GM12878 (cell line): ENCODE data around the gene SLC4A8. TPM values are rescaled to one million over a fixed set of nuclear protein-coding genes. Genes with fewer than 3 reads are reported as not detected.

Experiments used
- ATAC-seq: fragments of 200-7000 bp; cut with Tn5 transposase; 3 replicates; pipeline ENCODE4 v1.9.1; 2020; ENCODE audit warnings: mild to moderate bottlenecking, moderate library complexity
- BruUV-seq: library from RNA; stranded (reverse); fragments of 400-500 nt; replicated peaks from 2 replicates; lab custom pipeline; 2021; lab: Mats Ljungman, UMichigan
- CTCF ChIA-PET: fragments of 300-600 bp; sonication (Branson Sonifier 250); formaldehyde crosslinking; extraction: SDS; loops from one replicate; lab custom pipeline; 2021; ENCODE audit warnings: inconsistent platforms; lab: Yijun Ruan, JAX
- POLR2A ChIA-PET: fragments of 350-600 bp; formaldehyde crosslinking; extraction: SDS; loops from one replicate; lab custom pipeline; 2021; ENCODE audit warnings: inconsistent platforms; lab: Charles Lee
- RAD21 ChIA-PET: fragments of 300-600 bp; sonication (Branson Sonifier 250); formaldehyde crosslinking; loops from one replicate; lab custom pipeline; 2023; ENCODE audit warnings: antibody characterized with exemption; ENCODE audit not compliant: unreplicated experiment; lab: Charles Lee
- SMC1A ChIA-PET: fragments of 300-600 bp; sonication (Branson Sonifier 250); formaldehyde crosslinking; loops from one replicate; lab custom pipeline; 2023; ENCODE audit not compliant: unreplicated experiment, uncharacterized antibody; lab: Charles Lee
- DNase-seq: peaks from one replicate; pipeline ENCODE4 v3.0.0-alpha.2; 2011; ENCODE audit warnings: low read depth, low spot score
- FAIRE-seq: peaks from 3 replicates; lab custom pipeline; 2011; peaks lifted over from hg19 to GRCh38; lab: Jason Lieb, UNC
- H2AFZ ChIP-seq: 2 replicates; pipeline ENCODE4 v1.6.0; 2011; ENCODE audit warnings: low read depth, low read length, control low read depth; ENCODE audit not compliant: control insufficient read depth
- H3K27ac ChIP-seq: 2 replicates; pipeline ENCODE4 v1.5.1; 2011; ENCODE audit warnings: control low read depth; ENCODE audit not compliant: control insufficient read depth, insufficient read depth
- H3K27me3 ChIP-seq, 2 experiments: replicated peaks in 1 of 2; 2 replicates each; pipeline versions ENCODE4 v1.6.0 to v1.6.1; 2011; ENCODE audit warnings: low read length in 1 of 2; ENCODE audit not compliant: control insufficient read depth in 2 of 2, insufficient read depth in 2 of 2
- H3K36me3 ChIP-seq, 2 experiments: 2 replicates each; pipeline ENCODE4 v1.5.1; 2011; ENCODE audit warnings: low read length in 1 of 2; ENCODE audit not compliant: control insufficient read depth in 2 of 2, insufficient read depth in 2 of 2
- H3K4me1 ChIP-seq: 2 replicates; pipeline ENCODE4 v1.6.1; 2011; ENCODE audit warnings: mild to moderate bottlenecking, low read length, moderate library complexity, mixed read lengths; ENCODE audit not compliant: control insufficient read depth, insufficient read depth
- H3K4me2 ChIP-seq: 2 replicates; pipeline ENCODE4 v1.6.0; 2011; ENCODE audit warnings: control low read depth; ENCODE audit not compliant: control insufficient read depth, insufficient read depth
- H3K4me3 ChIP-seq: fragments of 200-600 bp; sonication (generic); 2 replicates; pipeline ENCODE4 v1.5.1; 2016
- H3K79me2 ChIP-seq: 2 replicates; pipeline ENCODE4 v1.6.0; 2011; ENCODE audit warnings: low read length; ENCODE audit not compliant: control insufficient read depth, insufficient read depth
- H3K9ac ChIP-seq: 2 replicates; pipeline ENCODE4 v1.8.0; 2011; ENCODE audit warnings: low read length, control low read depth, mixed read lengths; ENCODE audit not compliant: control insufficient read depth, insufficient read depth
- H3K9me3 ChIP-seq: replicated peaks from 3 replicates; pipeline ENCODE4 v1.5.1; 2011; ENCODE audit warnings: mild to moderate bottlenecking, low read length; ENCODE audit not compliant: control insufficient read depth, insufficient read depth
- H4K20me1 ChIP-seq: 2 replicates; pipeline ENCODE4 v1.6.0; 2011; ENCODE audit not compliant: control insufficient read depth, insufficient read depth
- CBX5 ChIP-seq: sonication (generic); IDR thresholded peaks from 2 replicates; pipeline ENCODE4 v1.6.1; 2016; ENCODE audit warnings: low read depth, moderate library complexity, mild to moderate bottlenecking, inconsistent platforms
- KDM1A ChIP-seq: fragments of 200-600 bp; sonication (generic); IDR thresholded peaks from 2 replicates; pipeline ENCODE4 v1.6.1; 2016; ENCODE audit warnings: borderline replicate concordance
- NBN ChIP-seq: fragments of 450-650 bp; IDR thresholded peaks from 2 replicates; pipeline ENCODE4 v1.6.1; 2016
- NFXL1 ChIP-seq: fragments of 450-650 bp; IDR thresholded peaks from 2 replicates; pipeline ENCODE4 v1.6.1; 2017; ENCODE audit warnings: antibody characterized with exemption, mild to moderate bottlenecking, borderline replicate concordance
- NR2C1 ChIP-seq: fragments of 450-650 bp; IDR thresholded peaks from 2 replicates; pipeline ENCODE4 v1.6.1; 2017; ENCODE audit warnings: antibody characterized with exemption, mild to moderate bottlenecking, moderate library complexity
- POLR2A ChIP-seq: IDR thresholded peaks from 2 replicates; pipeline ENCODE4 v1.6.1; 2011; ENCODE audit warnings: low read depth, mild to moderate bottlenecking, low read length
- POLR2AphosphoS2 ChIP-seq: IDR thresholded peaks from 2 replicates; pipeline ENCODE4 v1.6.1; 2011; ENCODE audit warnings: low read depth, mild to moderate bottlenecking, low read length, improper control_type of control experiment, moderate library complexity
- YBX1 ChIP-seq: fragments of 450-650 bp; IDR thresholded peaks from 2 replicates; pipeline ENCODE4 v1.6.1; 2016; ENCODE audit warnings: antibody characterized with exemption
- WGBS: methylation state at CpG from one replicate; pipeline ENCODE4 v1.1.6; 2016; ENCODE audit warnings: low lambda C conversion rate; ENCODE audit not compliant: insufficient replicate concordance, insufficient coverage; ENCODE audit errors: missing lambda C conversion rate; 5-methylcytosine and 5-hydroxymethylcytosine counted together
- in situ Hi-C: fragments of 300-500 bp; cut with MboI; formaldehyde crosslinking; loops from 9 replicates; pipeline ENCODE4 v1.14.3; 2018; ENCODE audit warnings: mixed read lengths
- intact Hi-C: fragments of 100-400 bp; cut with micrococcal nuclease; formaldehyde crosslinking; loops from one replicate; pipeline ENCODE4 v1.14.2; 2022; ENCODE audit not compliant: unreplicated experiment
- polyA plus RNA-seq, 11 experiments: library from polyadenylated mRNA; depleted of rRNA in 4 of 11; unstranded in 6 of 11; stranded (reverse) in 5 of 11; fragments of >200 nt; fragmentation: Nextera tagmentation in 4 of 11; fragmentation: Illumina TruSeq in 1 of 11; extraction: Ambion mirVana in 4 of 11; extraction: Trizol in 1 of 11; gene quantifications; 1 replicate in 1 of 11; 2 replicates in 10 of 11; pipeline versions ENCODE4 v1.2.1 to v1.2.3, GENCODE V29; 2011 to 2016; ENCODE audit warnings: inconsistent platforms in 2 of 11, missing spikeins in 2 of 11, low read depth in 1 of 11
- total RNA-seq, 4 experiments: library from RNA; depleted of rRNA in 3 of 4; stranded (reverse); fragments of >200 nt in 3 of 4; fragmentation: Illumina TruSeq in 1 of 4; extraction: Trizol in 1 of 4; gene quantifications; 2 replicates each; pipeline versions ENCODE4 v1.2.1 to v1.2.3, GENCODE V29; 2013 to 2021
- TF ChIP-seq, protein P1 (sequence below): IDR thresholded peaks from 2 replicates; pipeline ENCODE4 v1.6.1; 2012; ENCODE audit warnings: improper control_type of control experiment, low read depth, low read length; ENCODE audit not compliant: insufficient replicate concordance
- TF ChIP-seq, protein P2 (sequence below): IDR thresholded peaks from 2 replicates; pipeline ENCODE4 v1.6.1; 2012; ENCODE audit warnings: low read length, inconsistent platforms

Gene SLC4A8
- total and polyA plus RNA-seq, 10 of the 15 experiments (the other 5 are each of a cell fraction or from before 2014, with no cell fraction given), result 1.4 to 7.7 (median 3.7) TPM

DNA sequence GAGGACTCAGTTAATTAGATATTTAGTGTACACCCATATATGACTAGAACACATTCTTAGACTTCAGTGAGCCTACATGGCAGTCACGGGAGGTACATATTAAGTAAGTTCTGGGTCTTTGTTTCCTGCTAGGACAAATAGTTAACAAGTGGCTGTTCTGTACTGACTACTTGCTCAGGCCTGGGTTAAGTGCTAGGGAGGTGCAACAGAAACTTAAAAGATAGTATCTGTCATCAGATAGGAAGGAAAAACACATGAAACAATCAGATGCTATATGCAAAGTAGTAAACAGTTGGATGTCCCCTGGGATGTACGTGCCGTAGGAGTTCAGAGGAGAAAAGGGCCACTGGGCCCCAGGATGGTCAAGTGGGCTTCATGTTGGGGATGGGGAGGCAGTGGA, 59.5 kb downstream of the SLC4A8 start:
- in situ Hi-C loops, result no loop called here
- ChIA-PET SMC1A (no interaction called here), CTCF (interaction anchor here (2.0 kb wide), 1 partner anchor 47 kb away, joined by 8 read pairs; no protein-coding TSS in a partner anchor), RAD21 (no interaction called here), POLR2A (no interaction called here)
- H3K4me1 ChIP-seq, result peaks cover 19% of the 10 kb centered on the region
- intact Hi-C loops, result no loop called here
- 89% methylated on average over 3 of the region's 3 CpGs for WGBS
- no peaks in the 10 kb centered on the region for H3K9me3 ChIP-seq
- no peak for DNase-seq
- H3K79me2 ChIP-seq, result no peaks in the 10 kb centered on the region
- BruUV-seq, result no TSS peak
- no peak overlapping the region for H3K9ac ChIP-seq
- no peaks in the 10 kb centered on the region for H3K27me3 ChIP-seq
- no peak overlapping the region for H3K27ac ChIP-seq
- H3K36me3 ChIP-seq, result no peaks in the 10 kb centered on the region
- no peak for ATAC-seq
- no peak for FAIRE-seq
- no peak overlapping the region for H3K4me3 ChIP-seq
- no peak overlapping the region for H2AFZ ChIP-seq
- H3K4me2 ChIP-seq, result no peak overlapping the region
- no peaks in the 10 kb centered on the region for H4K20me1 ChIP-seq
- TF ChIP-seq NBN (no peak), NR2C1 (no peak), KDM1A (no peak), POLR2A (no peak), POLR2AphosphoS2 (no peak), NFXL1 (no peak), YBX1 (no peak), CBX5 (no peak)
- TF ChIP-seq, protein P1, sequence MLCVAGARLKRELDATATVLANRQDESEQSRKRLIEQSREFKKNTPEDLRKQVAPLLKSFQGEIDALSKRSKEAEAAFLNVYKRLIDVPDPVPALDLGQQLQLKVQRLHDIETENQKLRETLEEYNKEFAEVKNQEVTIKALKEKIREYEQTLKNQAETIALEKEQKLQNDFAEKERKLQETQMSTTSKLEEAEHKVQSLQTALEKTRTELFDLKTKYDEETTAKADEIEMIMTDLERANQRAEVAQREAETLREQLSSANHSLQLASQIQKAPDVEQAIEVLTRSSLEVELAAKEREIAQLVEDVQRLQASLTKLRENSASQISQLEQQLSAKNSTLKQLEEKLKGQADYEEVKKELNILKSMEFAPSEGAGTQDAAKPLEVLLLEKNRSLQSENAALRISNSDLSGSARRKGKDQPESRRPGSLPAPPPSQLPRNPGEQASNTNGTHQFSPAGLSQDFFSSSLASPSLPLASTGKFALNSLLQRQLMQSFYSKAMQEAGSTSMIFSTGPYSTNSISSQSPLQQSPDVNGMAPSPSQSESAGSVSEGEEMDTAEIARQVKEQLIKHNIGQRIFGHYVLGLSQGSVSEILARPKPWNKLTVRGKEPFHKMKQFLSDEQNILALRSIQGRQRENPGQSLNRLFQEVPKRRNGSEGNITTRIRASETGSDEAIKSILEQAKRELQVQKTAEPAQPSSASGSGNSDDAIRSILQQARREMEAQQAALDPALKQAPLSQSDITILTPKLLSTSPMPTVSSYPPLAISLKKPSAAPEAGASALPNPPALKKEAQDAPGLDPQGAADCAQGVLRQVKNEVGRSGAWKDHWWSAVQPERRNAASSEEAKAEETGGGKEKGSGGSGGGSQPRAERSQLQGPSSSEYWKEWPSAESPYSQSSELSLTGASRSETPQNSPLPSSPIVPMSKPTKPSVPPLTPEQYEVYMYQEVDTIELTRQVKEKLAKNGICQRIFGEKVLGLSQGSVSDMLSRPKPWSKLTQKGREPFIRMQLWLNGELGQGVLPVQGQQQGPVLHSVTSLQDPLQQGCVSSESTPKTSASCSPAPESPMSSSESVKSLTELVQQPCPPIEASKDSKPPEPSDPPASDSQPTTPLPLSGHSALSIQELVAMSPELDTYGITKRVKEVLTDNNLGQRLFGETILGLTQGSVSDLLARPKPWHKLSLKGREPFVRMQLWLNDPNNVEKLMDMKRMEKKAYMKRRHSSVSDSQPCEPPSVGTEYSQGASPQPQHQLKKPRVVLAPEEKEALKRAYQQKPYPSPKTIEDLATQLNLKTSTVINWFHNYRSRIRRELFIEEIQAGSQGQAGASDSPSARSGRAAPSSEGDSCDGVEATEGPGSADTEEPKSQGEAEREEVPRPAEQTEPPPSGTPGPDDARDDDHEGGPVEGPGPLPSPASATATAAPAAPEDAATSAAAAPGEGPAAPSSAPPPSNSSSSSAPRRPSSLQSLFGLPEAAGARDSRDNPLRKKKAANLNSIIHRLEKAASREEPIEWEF, result no peak
- TF ChIP-seq, protein P2, sequence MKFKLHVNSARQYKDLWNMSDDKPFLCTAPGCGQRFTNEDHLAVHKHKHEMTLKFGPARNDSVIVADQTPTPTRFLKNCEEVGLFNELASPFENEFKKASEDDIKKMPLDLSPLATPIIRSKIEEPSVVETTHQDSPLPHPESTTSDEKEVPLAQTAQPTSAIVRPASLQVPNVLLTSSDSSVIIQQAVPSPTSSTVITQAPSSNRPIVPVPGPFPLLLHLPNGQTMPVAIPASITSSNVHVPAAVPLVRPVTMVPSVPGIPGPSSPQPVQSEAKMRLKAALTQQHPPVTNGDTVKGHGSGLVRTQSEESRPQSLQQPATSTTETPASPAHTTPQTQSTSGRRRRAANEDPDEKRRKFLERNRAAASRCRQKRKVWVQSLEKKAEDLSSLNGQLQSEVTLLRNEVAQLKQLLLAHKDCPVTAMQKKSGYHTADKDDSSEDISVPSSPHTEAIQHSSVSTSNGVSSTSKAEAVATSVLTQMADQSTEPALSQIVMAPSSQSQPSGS, result no peak
- TF ChIP-seq, all 136 proteins: peak for 0
